ENCODE measurements around the gene APRT.

DNA sequence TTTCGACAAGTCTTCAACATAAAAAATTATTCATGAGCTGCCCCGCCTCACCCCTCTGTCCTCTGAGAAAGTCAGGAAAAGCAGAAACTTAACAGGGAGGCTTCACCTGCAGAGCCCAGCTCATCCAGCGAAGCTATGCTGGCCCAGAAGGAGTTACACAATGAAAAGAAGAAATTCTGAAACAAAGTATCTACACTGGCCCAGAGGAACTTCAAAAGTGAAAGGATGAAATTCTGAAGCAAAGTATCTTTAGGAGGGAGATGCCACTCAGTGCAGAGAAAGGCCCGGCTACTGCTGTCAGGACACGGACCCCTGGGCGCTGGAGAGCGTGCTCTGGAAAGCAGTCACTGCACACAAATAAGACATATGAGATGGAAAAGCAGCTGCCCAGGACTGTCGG lies 43.4 kb upstream of the APRT start:
- no peak for TF ChIP-seq POLR2A (IDR thresholded peaks at IDR 0.05; ENCODE audit: low read depth, low read length)
- TF ChIP-seq RAD21 (IDR thresholded peaks at IDR 0.05; ENCODE audit: low read length): no peak

Measured in IMR-90 (cell line).